Thoracic aorta (tissue), 2 donors: ENCODE results near the gene XAB2. TPM values are rescaled to one million over a fixed set of nuclear protein-coding genes. Genes with fewer than 3 reads are reported as not detected.

ENCODE experiments used
- ATAC-seq: fragments of 150-250 bp; one replicate; pipeline ENCODE4 v1.8.0; 2017; ENCODE audit warnings: low read depth; ENCODE audit not compliant: insufficient number of reproducible peaks, low FRiP score
- DNase-seq: peaks from one replicate; pipeline ENCODE4 v3.0.0-alpha.2; 2020; ENCODE audit warnings: low spot score
- H3K27ac ChIP-seq, 2 donors: fragments of 200-600 bp; sonication (generic); 1 replicate in 1 of 2; 2 replicates in 1 of 2; pipeline ENCODE4 v1.5.1; 2016; ENCODE audit warnings: mild to moderate bottlenecking in 2 of 2, moderate library complexity in 2 of 2
- H3K27me3 ChIP-seq: fragments of 200-600 bp; sonication (generic); replicated peaks from 2 replicates; pipeline ENCODE4 v1.6.0; 2016; ENCODE audit warnings: mild to moderate bottlenecking; ENCODE audit not compliant: insufficient read depth
- H3K36me3 ChIP-seq: fragments of 200-600 bp; sonication (generic); one replicate; pipeline ENCODE4 v1.5.1; 2016
- H3K4me1 ChIP-seq, 2 donors: fragments of 200-600 bp; sonication (generic); 1 replicate in 1 of 2; 2 replicates in 1 of 2; pipeline versions ENCODE4 v1.5.1 to v1.6.0; 2016; ENCODE audit warnings: low read depth in 2 of 2, mild to moderate bottlenecking in 1 of 2; ENCODE audit not compliant: control insufficient read depth in 1 of 2
- H3K4me3 ChIP-seq: fragments of 200-600 bp; sonication (generic); 2 replicates; pipeline ENCODE4 v1.5.1; 2016; ENCODE audit warnings: mild to moderate bottlenecking
- H3K9me3 ChIP-seq: fragments of 200-600 bp; sonication (generic); 2 replicates; pipeline ENCODE4 v1.5.1; 2016
- CTCF ChIP-seq: fragments of 200-600 bp; sonication (generic); IDR thresholded peaks from one replicate; pipeline ENCODE4 v1.5.1; 2019; ENCODE audit warnings: antibody characterized with exemption
- total RNA-seq, 2 donors: library from RNA; depleted of rRNA; stranded (reverse); fragments of >200 nt; gene quantifications; one replicate each; pipeline versions ENCODE4 v1.1.0 to v1.2.3, GENCODE V29; 2016

Gene XAB2
- total RNA-seq, 2 donors from 2014 or later: 34.1 to 40.6 TPM

GRCh38 chr19:7674010-7675005 is 45.0 kb upstream of the XAB2 start:
- H3K27ac ChIP-seq: no peak overlapping the region
- H3K9me3 ChIP-seq: no peaks in the 10 kb centered on the region
- no peaks in the 10 kb centered on the region for H3K27me3 ChIP-seq
- no peak for DNase-seq
- no peak for ATAC-seq
- TF ChIP-seq CTCF: no peak
- H3K4me1 ChIP-seq: no peaks in the 10 kb centered on the region
- no peaks in the 10 kb centered on the region for H3K36me3 ChIP-seq
- H3K4me3 ChIP-seq: no peak overlapping the region

- DNase-seq: no peak
- no peak overlapping the region for H3K4me3 ChIP-seq
- no peak overlapping the region for H3K27ac ChIP-seq
- no peaks in the 10 kb centered on the region for H3K9me3 ChIP-seq
- H3K27me3 ChIP-seq: no peaks in the 10 kb centered on the region
- H3K4me1 ChIP-seq: no peaks in the 10 kb centered on the region
- ATAC-seq: no peak
- no peak for TF ChIP-seq CTCF
- H3K36me3 ChIP-seq: no peaks in the 10 kb centered on the region
Observed at GRCh38 chr19:7672522-7672921, 43.2 kb upstream of the XAB2 start.

GRCh38 chr19:7670790-7671189 is 41.4 kb upstream of the XAB2 start:
- ATAC-seq: no peak

GRCh38 chr19:7670150-7670783 is 40.9 kb upstream of the XAB2 start:
- no peaks in the 10 kb centered on the region for H3K36me3 ChIP-seq
- no peak overlapping the region for H3K4me3 ChIP-seq
- no peaks in the 10 kb centered on the region for H3K4me1 ChIP-seq
- DNase-seq (no peak), ATAC-seq (no peak)
- no peak overlapping the region for H3K27ac ChIP-seq
- no peaks in the 10 kb centered on the region for H3K27me3 ChIP-seq
- no peak for TF ChIP-seq CTCF
- H3K9me3 ChIP-seq: no peaks in the 10 kb centered on the region

More at GRCh38 chr19:7670790-7671189, 41.4 kb upstream of the XAB2 start:
- TF ChIP-seq CTCF: no peak
- H3K9me3 ChIP-seq: no peaks in the 10 kb centered on the region
- no peaks in the 10 kb centered on the region for H3K27me3 ChIP-seq
- H3K36me3 ChIP-seq: no peaks in the 10 kb centered on the region
- H3K27ac ChIP-seq: no peak overlapping the region
- H3K4me1 ChIP-seq: no peaks in the 10 kb centered on the region
- no peak for DNase-seq
- no peak overlapping the region for H3K4me3 ChIP-seq

- no peak for TF ChIP-seq CTCF
- ATAC-seq: no peak
- no peaks in the 10 kb centered on the region for H3K27me3 ChIP-seq
Observed at GRCh38 chr19:7669641-7670040, 40.3 kb upstream of the XAB2 start.

More at GRCh38 chr19:7669641-7670040, 40.3 kb upstream of the XAB2 start:
- H3K4me3 ChIP-seq: no peak overlapping the region
- no peak for DNase-seq
- no peaks in the 10 kb centered on the region for H3K9me3 ChIP-seq
- H3K27ac ChIP-seq: no peak overlapping the region
- no peaks in the 10 kb centered on the region for H3K36me3 ChIP-seq
- H3K4me1 ChIP-seq: no peaks in the 10 kb centered on the region
